Uterus (tissue), 2 donors: ENCODE measurements around the gene PCGF6.

Experiments
- CTCF ChIP-seq, 4 experiments: fragments of 200-600 bp in 2 of 4; fragments of 450-650 bp in 2 of 4; sonication (generic) in 2 of 4; IDR thresholded peaks; one replicate each; pipeline ENCODE4 v1.5.1; 2016 to 2019; ENCODE audit warnings: antibody characterized with exemption in 4 of 4, mild to moderate bottlenecking in 2 of 4, moderate library complexity in 1 of 4
- POLR2A ChIP-seq, 2 donors: fragments of 450-650 bp; IDR thresholded peaks; one replicate each; pipeline ENCODE4 v1.6.1; 2016; ENCODE audit warnings: antibody characterized with exemption in 2 of 2, mild to moderate bottlenecking in 1 of 2, moderate library complexity in 1 of 2

GRCh38 chr10:103281753-103282152 lies 69.2 kb downstream of the PCGF6 start:
- TF ChIP-seq CTCF (IDR thresholded peaks at IDR 0.05) (no peak), POLR2A (IDR thresholded peaks at IDR 0.05) (no peak)
